HEK293 (cell line): ENCODE measurements around the gene KDM4B.
A peak's percentile ranks its signal among the peaks of the same experiment; 100 is the strongest.

Source experiments
- CTCF ChIA-PET: fragments of 350-600 bp; formaldehyde crosslinking; extraction: SDS; loops from one replicate; lab custom pipeline; 2021; ENCODE audit warnings: antibody characterized with exemption; lab: Yijun Ruan, JAX
- POLR2A ChIA-PET: fragments of 300-600 bp; formaldehyde crosslinking; extraction: SDS; loops from one replicate; lab custom pipeline; 2020; ENCODE audit warnings: antibody characterized with exemption, inconsistent platforms; lab: Yijun Ruan, JAX
- H3K27ac ChIP-seq: fragments of 200-500 bp; sonication (Bioruptor generic); 2 replicates; pipeline ENCODE4 v1.5.1; 2014; ENCODE audit warnings: low read depth, low read length, control low read depth, inconsistent platforms; ENCODE audit errors: extremely low read depth
- H3K36me3 ChIP-seq, 2 experiments: fragments of 200-500 bp in 1 of 2; sonication (Bioruptor generic) in 1 of 2; 1 replicate in 1 of 2; 2 replicates in 1 of 2; pipeline ENCODE4 v1.5.1; 2014 to 2017; ENCODE audit warnings: inconsistent platforms in 2 of 2, low read length in 2 of 2; ENCODE audit not compliant: control insufficient read depth in 2 of 2, insufficient read depth in 1 of 2
- H3K4me1 ChIP-seq: fragments of 200-500 bp; sonication (Bioruptor generic); 2 replicates; pipeline ENCODE4 v1.5.1; 2014; ENCODE audit warnings: mild to moderate bottlenecking, low read length, inconsistent platforms; ENCODE audit not compliant: control insufficient read depth, insufficient read depth
- H3K4me3 ChIP-seq: 2 replicates; pipeline ENCODE4 v1.5.1; 2011; ENCODE audit warnings: low read depth, mild to moderate bottlenecking, control low read depth, low read length, moderate library complexity
- H3K9me3 ChIP-seq: fragments of 200-500 bp; sonication (Bioruptor generic); 2 replicates; pipeline ENCODE4 v1.5.1; 2014; ENCODE audit warnings: low read depth, low read length, inconsistent platforms; ENCODE audit not compliant: control insufficient read depth, insufficient read depth
- EGR2 ChIP-seq: fragments of 450-650 bp; formaldehyde crosslinking; IDR thresholded peaks from 2 replicates; pipeline ENCODE4 v1.5.1; 2016; ENCODE audit warnings: low read depth, missing biosample characterization, missing genetic modification characterization
- GFI1B ChIP-seq: fragments of 450-650 bp; formaldehyde crosslinking; IDR thresholded peaks from 2 replicates; pipeline ENCODE4 v1.5.1; 2016; ENCODE audit warnings: missing biosample characterization, missing genetic modification characterization
- GLI4 ChIP-seq: fragments of 450-650 bp; formaldehyde crosslinking; IDR thresholded peaks from 2 replicates; pipeline ENCODE4 v1.5.1; 2016; ENCODE audit warnings: missing biosample characterization, missing genetic modification characterization
- GLIS1 ChIP-seq: fragments of 450-650 bp; formaldehyde crosslinking; IDR thresholded peaks from 2 replicates; pipeline ENCODE4 v1.5.1; 2016; ENCODE audit warnings: missing biosample characterization, missing genetic modification characterization
- KLF16 ChIP-seq: fragments of 450-650 bp; formaldehyde crosslinking; IDR thresholded peaks from 2 replicates; pipeline ENCODE4 v1.5.1; 2017; ENCODE audit warnings: missing biosample characterization, missing genetic modification characterization
- KLF17 ChIP-seq: fragments of 450-650 bp; formaldehyde crosslinking; IDR thresholded peaks from 2 replicates; pipeline ENCODE4 v1.5.1; 2016; ENCODE audit warnings: missing biosample characterization, missing genetic modification characterization
- MYNN ChIP-seq: fragments of 450-650 bp; formaldehyde crosslinking; IDR thresholded peaks from 2 replicates; pipeline ENCODE4 v1.5.1; 2016; ENCODE audit warnings: missing biosample characterization, missing genetic modification characterization, borderline replicate concordance
- SCRT1 ChIP-seq: fragments of 450-650 bp; formaldehyde crosslinking; IDR thresholded peaks from 2 replicates; pipeline ENCODE4 v1.5.1; 2016; ENCODE audit warnings: missing biosample characterization, missing genetic modification characterization, borderline replicate concordance
- SCRT2 ChIP-seq: fragments of 450-650 bp; formaldehyde crosslinking; IDR thresholded peaks from 2 replicates; pipeline ENCODE4 v1.5.1; 2016; ENCODE audit warnings: missing biosample characterization, missing genetic modification characterization
- SP2 ChIP-seq: fragments of 450-650 bp; formaldehyde crosslinking; IDR thresholded peaks from 2 replicates; pipeline ENCODE4 v1.5.1; 2016; ENCODE audit warnings: missing biosample characterization, missing genetic modification characterization
- TRIM28 ChIP-seq: IDR thresholded peaks from 2 replicates; pipeline ENCODE4 v1.6.1; 2011; ENCODE audit warnings: low read length, control low read depth, borderline replicate concordance
- ZFP37 ChIP-seq: fragments of 450-650 bp; formaldehyde crosslinking; IDR thresholded peaks from 2 replicates; pipeline ENCODE4 v1.5.1; 2016; ENCODE audit warnings: missing biosample characterization, missing genetic modification characterization
- ZNF138 ChIP-seq: fragments of 450-650 bp; formaldehyde crosslinking; IDR thresholded peaks from 2 replicates; pipeline ENCODE4 v1.5.1; 2016; ENCODE audit warnings: missing biosample characterization, missing genetic modification characterization, borderline replicate concordance
- ZNF140 ChIP-seq: fragments of 450-650 bp; formaldehyde crosslinking; IDR thresholded peaks from 2 replicates; pipeline ENCODE4 v1.5.1; 2016; ENCODE audit warnings: missing biosample characterization, missing genetic modification characterization
- ZNF157 ChIP-seq: fragments of 450-650 bp; formaldehyde crosslinking; IDR thresholded peaks from 2 replicates; pipeline ENCODE4 v1.5.1; 2016; ENCODE audit warnings: missing biosample characterization, missing genetic modification characterization
- ZNF341 ChIP-seq: fragments of 450-650 bp; formaldehyde crosslinking; IDR thresholded peaks from 2 replicates; pipeline ENCODE4; 2016; ENCODE audit warnings: low read depth, missing biosample characterization, missing genetic modification characterization
- ZNF514 ChIP-seq: fragments of 450-650 bp; formaldehyde crosslinking; IDR thresholded peaks from 2 replicates; pipeline ENCODE4 v1.5.1; 2016; ENCODE audit warnings: missing biosample characterization, missing genetic modification characterization
- ZNF544 ChIP-seq: fragments of 450-650 bp; formaldehyde crosslinking; IDR thresholded peaks from 2 replicates; pipeline ENCODE4 v1.5.0; 2017; ENCODE audit warnings: missing biosample characterization, missing genetic modification characterization
- ZNF561 ChIP-seq: fragments of 450-650 bp; IDR thresholded peaks from 2 replicates; pipeline ENCODE4 v1.5.1; 2018; ENCODE audit warnings: missing biosample characterization, missing genetic modification characterization, borderline replicate concordance
- ZNF600 ChIP-seq: fragments of 450-650 bp; formaldehyde crosslinking; IDR thresholded peaks from 2 replicates; pipeline ENCODE4 v1.5.1; 2016; ENCODE audit warnings: missing biosample characterization, missing genetic modification characterization
- ZNF629 ChIP-seq: fragments of 450-650 bp; formaldehyde crosslinking; IDR thresholded peaks from 2 replicates; pipeline ENCODE4 v1.5.1; 2017; ENCODE audit warnings: missing biosample characterization, missing genetic modification characterization
- ZSCAN16 ChIP-seq: fragments of 450-650 bp; formaldehyde crosslinking; IDR thresholded peaks from 2 replicates; pipeline ENCODE4 v1.5.1; 2016; ENCODE audit warnings: missing biosample characterization, missing genetic modification characterization
- TF ChIP-seq, protein P1 (sequence below): fragments of 450-650 bp; formaldehyde crosslinking; optimal IDR thresholded peaks from 2 replicates; pipeline ENCODE3; 2016; ENCODE audit warnings: missing biosample characterization, mild to moderate bottlenecking, missing genetic modification characterization
- TF ChIP-seq, protein P2 (sequence below): fragments of 450-650 bp; formaldehyde crosslinking; IDR thresholded peaks from 2 replicates; pipeline ENCODE4 v1.5.1; 2016; ENCODE audit warnings: missing biosample characterization, missing genetic modification characterization, low read depth
- TF ChIP-seq, protein P3 (sequence below): fragments of 450-650 bp; formaldehyde crosslinking; IDR thresholded peaks from 2 replicates; pipeline ENCODE4 v1.5.1; 2016; ENCODE audit warnings: missing biosample characterization, missing genetic modification characterization, low read depth

KDM4B gene

DNA sequence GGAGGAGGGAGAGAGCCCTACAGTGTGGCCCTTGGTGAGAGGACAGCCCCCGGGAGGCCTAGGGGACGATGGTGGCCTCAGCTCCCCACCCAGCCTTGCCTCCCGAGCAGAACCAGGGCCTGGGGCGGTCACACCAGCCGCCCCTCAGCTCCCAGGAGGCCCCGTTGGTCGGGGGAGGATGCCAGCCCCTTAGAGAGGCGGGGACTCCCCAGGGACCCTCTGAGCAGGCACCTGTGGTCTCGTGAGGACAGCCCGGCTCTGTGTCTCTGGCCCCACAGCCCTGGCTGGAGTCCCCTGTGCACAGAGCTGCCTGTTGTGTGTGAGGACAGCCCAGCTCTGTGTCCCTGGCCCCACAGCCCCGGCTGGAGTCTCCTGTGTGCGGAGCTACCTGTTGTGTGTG is 158.8 kb downstream of the KDM4B start:
- H3K27ac ChIP-seq: no peak overlapping the region
- no peaks in the 10 kb centered on the region; the same call in 1 of the 2 replicates for H3K4me1 ChIP-seq
- H3K36me3 ChIP-seq: peaks cover 0 to 12% of the 10 kb centered on the region in 2 experiments; a peak in 1 of 3 replicates
- TF ChIP-seq GFI1B (tag by site-specific recombination) (no peak), ZFP37 (no peak), SP2 (peak; percentile 46), GLIS1 (tag by site-specific recombination) (peak; percentile 58), MYNN (tag by site-specific recombination) (no peak), GLI4 (tag by site-specific recombination) (no peak), ZNF514 (tag by site-specific recombination) (no peak), ZNF629 (tag by site-specific recombination) (no peak), SCRT2 (tag by site-specific recombination) (0 out of 2 replicates have a peak, but pooled peaks have one; percentile 20)
- TF ChIP-seq, protein P1, sequence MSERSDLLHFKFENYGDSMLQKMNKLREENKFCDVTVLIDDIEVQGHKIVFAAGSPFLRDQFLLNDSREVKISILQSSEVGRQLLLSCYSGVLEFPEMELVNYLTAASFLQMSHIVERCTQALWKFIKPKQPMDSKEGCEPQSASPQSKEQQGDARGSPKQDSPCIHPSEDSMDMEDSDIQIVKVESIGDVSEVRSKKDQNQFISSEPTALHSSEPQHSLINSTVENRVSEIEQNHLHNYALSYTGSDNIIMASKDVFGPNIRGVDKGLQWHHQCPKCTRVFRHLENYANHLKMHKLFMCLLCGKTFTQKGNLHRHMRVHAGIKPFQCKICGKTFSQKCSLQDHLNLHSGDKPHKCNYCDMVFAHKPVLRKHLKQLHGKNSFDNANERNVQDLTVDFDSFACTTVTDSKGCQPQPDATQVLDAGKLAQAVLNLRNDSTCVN: no peak
- no peaks in the 10 kb centered on the region for H3K9me3 ChIP-seq
- POLR2A ChIA-PET: interaction anchor here (0.7 kb wide), 1 partner anchor 10 kb away, joined by 3 read pairs; no protein-coding TSS in a partner anchor
- CTCF ChIA-PET: interaction anchor here (0.6 to 1.6 kb wide), 2 partner anchors 79 to 96 kb away, joined by 4 to 6 read pairs; no protein-coding TSS in a partner anchor
- H3K4me3 ChIP-seq: no peak overlapping the region

- ChIA-PET CTCF (interaction anchor here (1.6 kb wide), 1 partner anchor 80 kb away, joined by 6 read pairs; no protein-coding TSS in a partner anchor), POLR2A (interaction anchor here (0.7 kb wide), 1 partner anchor 9 kb away, joined by 3 read pairs; no protein-coding TSS in a partner anchor)
- no peak overlapping the region for H3K27ac ChIP-seq
- peaks cover 0 to 8% of the 10 kb centered on the region in 2 experiments; a peak in 1 of 3 replicates for H3K36me3 ChIP-seq
- no peaks in the 10 kb centered on the region for H3K9me3 ChIP-seq
- H3K4me1 ChIP-seq: no peaks in the 10 kb centered on the region; the same call in 1 of the 2 replicates
- no peak overlapping the region for H3K4me3 ChIP-seq
- TF ChIP-seq TRIM28 (no peak), ZNF600 (tag by site-specific recombination) (peak; percentile 48), ZNF157 (tag by site-specific recombination) (no peak), ZNF561 (no peak), ZNF138 (tag by site-specific recombination) (no peak), KLF17 (tag by site-specific recombination) (no peak), GLIS1 (tag by site-specific recombination) (peak; percentile 73), KLF16 (tag by site-specific recombination) (no peak), ZNF544 (tag by site-specific recombination) (no peak), SP2 (0 out of 2 replicates have a peak, but pooled peaks have one; percentile 7), ZSCAN16 (tag by site-specific recombination) (no peak), SCRT1 (tag by site-specific recombination) (no peak), ZNF341 (tag by site-specific recombination) (peak; percentile 65), EGR2 (tag by site-specific recombination) (no peak), ZNF140 (tag by site-specific recombination) (no peak)
- TF ChIP-seq, protein P2, sequence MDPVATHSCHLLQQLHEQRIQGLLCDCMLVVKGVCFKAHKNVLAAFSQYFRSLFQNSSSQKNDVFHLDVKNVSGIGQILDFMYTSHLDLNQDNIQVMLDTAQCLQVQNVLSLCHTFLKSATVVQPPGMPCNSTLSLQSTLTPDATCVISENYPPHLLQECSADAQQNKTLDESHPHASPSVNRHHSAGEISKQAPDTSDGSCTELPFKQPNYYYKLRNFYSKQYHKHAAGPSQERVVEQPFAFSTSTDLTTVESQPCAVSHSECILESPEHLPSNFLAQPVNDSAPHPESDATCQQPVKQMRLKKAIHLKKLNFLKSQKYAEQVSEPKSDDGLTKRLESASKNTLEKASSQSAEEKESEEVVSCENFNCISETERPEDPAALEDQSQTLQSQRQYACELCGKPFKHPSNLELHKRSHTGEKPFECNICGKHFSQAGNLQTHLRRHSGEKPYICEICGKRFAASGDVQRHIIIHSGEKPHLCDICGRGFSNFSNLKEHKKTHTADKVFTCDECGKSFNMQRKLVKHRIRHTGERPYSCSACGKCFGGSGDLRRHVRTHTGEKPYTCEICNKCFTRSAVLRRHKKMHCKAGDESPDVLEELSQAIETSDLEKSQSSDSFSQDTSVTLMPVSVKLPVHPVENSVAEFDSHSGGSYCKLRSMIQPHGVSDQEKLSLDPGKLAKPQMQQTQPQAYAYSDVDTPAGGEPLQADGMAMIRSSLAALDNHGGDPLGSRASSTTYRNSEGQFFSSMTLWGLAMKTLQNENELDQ (tag by site-specific recombination): no peak
- TF ChIP-seq, protein P3, sequence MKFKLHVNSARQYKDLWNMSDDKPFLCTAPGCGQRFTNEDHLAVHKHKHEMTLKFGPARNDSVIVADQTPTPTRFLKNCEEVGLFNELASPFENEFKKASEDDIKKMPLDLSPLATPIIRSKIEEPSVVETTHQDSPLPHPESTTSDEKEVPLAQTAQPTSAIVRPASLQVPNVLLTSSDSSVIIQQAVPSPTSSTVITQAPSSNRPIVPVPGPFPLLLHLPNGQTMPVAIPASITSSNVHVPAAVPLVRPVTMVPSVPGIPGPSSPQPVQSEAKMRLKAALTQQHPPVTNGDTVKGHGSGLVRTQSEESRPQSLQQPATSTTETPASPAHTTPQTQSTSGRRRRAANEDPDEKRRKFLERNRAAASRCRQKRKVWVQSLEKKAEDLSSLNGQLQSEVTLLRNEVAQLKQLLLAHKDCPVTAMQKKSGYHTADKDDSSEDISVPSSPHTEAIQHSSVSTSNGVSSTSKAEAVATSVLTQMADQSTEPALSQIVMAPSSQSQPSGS (tag by site-specific recombination): no peak
Observed at GRCh38 chr19:5128251-5128935, 159.5 kb downstream of the KDM4B start.
